NCI-H510A (cell line): ENCODE measurements around the gene MAP3K5.
"Not testable (repeated sequence)": the region's sequence is repeated elsewhere in the genome, so short reads cannot be mapped to it uniquely, and the experiment has no call there.

Source experiments
- DNase-seq: peaks from one replicate; lab custom pipeline; 2025; lab: John Stamatoyannopoulos, UW

Gene MAP3K5

GRCh38 chr6:136721467-136721866 is 70.8 kb downstream of the MAP3K5 start:
- DNase-seq, result no peak

- DNase-seq, result no peak
These were observed 72.1 kb downstream of the MAP3K5 start for GRCh38 chr6:136720045-136720770.

- no peak for DNase-seq
These were observed 72.8 kb downstream of the MAP3K5 start for GRCh38 chr6:136719280-136720044.

GRCh38 chr6:136718476-136718875 is 73.8 kb downstream of the MAP3K5 start:
- DNase-seq, result no peak

- no peak for DNase-seq
These were observed 74.6 kb downstream of the MAP3K5 start for GRCh38 chr6:136717716-136717990.

GRCh38 chr6:136716917-136717715 is 75.2 kb downstream of the MAP3K5 start:
- DNase-seq, result no peak

GRCh38 chr6:136712642-136713041 is 79.6 kb downstream of the MAP3K5 start:
- not testable (repeated sequence) for DNase-seq

- DNase-seq, result no peak
These were observed 80.6 kb downstream of the MAP3K5 start for GRCh38 chr6:136711644-136712043.

- DNase-seq, result no peak
These were observed 81.3 kb downstream of the MAP3K5 start for GRCh38 chr6:136710877-136711552.

- no peak for DNase-seq
These were observed 82.8 kb downstream of the MAP3K5 start for GRCh38 chr6:136709429-136709828.

- DNase-seq, result no peak
These were observed 85.8 kb downstream of the MAP3K5 start for GRCh38 chr6:136706430-136706829.

- no peak for DNase-seq
These were observed 88.9 kb downstream of the MAP3K5 start for GRCh38 chr6:136703331-136703865.

- no peak for DNase-seq
These were observed 91.2 kb downstream of the MAP3K5 start for GRCh38 chr6:136701045-136701444.

- no peak for DNase-seq
These were observed 92.9 kb downstream of the MAP3K5 start for GRCh38 chr6:136699358-136699757.

GRCh38 chr6:136696783-136697364 is 95.4 kb downstream of the MAP3K5 start:
- no peak for DNase-seq

GRCh38 chr6:136696238-136696637 is 96.0 kb downstream of the MAP3K5 start:
- DNase-seq, result no peak

GRCh38 chr6:136695412-136695811 is 96.9 kb downstream of the MAP3K5 start:
- DNase-seq, result no peak

- DNase-seq, result no peak
These were observed 99.2 kb downstream of the MAP3K5 start for GRCh38 chr6:136693090-136693489.

GRCh38 chr6:136687894-136688293 is 104.4 kb downstream of the MAP3K5 start:
- not testable (repeated sequence) for DNase-seq

GRCh38 chr6:136685540-136686108 is 106.7 kb downstream of the MAP3K5 start:
- DNase-seq, result no peak

GRCh38 chr6:136684466-136684865 is 107.8 kb downstream of the MAP3K5 start:
- no peak for DNase-seq
